Stomach (tissue), 9 donors: ENCODE results near the gene C10orf71. TPM values are rescaled to one million over a fixed set of nuclear protein-coding genes. Genes with fewer than 3 reads are reported as not detected.

Experiments used
- DNase-seq, 2 donors: peaks; one replicate each; pipeline versions ENCODE4 v3.0.0 to v3.0.0-alpha.2; 2013 to 2019
- H3K27ac ChIP-seq, 5 donors: fragments of 200-600 bp in 4 of 5; sonication (generic) in 4 of 5; one replicate each; pipeline ENCODE4 v1.5.1; 2013 to 2019; ENCODE audit warnings: mild to moderate bottlenecking in 1 of 5, moderate library complexity in 1 of 5
- H3K27me3 ChIP-seq, 3 donors: fragments of 200-600 bp; sonication (generic); one replicate each; pipeline ENCODE4 v1.5.1; 2017 to 2019; ENCODE audit warnings: mixed run types in 1 of 3
- H3K36me3 ChIP-seq, 4 donors: fragments of 200-600 bp; sonication (generic); 1 replicate in 3 of 4; 2 replicates in 1 of 4; pipeline ENCODE4 v1.5.1; 2016 to 2019
- H3K4me1 ChIP-seq, 4 donors: fragments of 200-600 bp; sonication (generic); one replicate each; pipeline ENCODE4 v1.5.1; 2016 to 2019
- H3K4me3 ChIP-seq, 4 donors: fragments of 200-600 bp; sonication (generic) in 3 of 4; one replicate each; pipeline ENCODE4 v1.5.1; 2016 to 2019; ENCODE audit warnings: mild to moderate bottlenecking in 1 of 4
- H3K9me3 ChIP-seq, 4 donors: fragments of 200-600 bp; sonication (generic); one replicate each; pipeline ENCODE4 v1.5.1; 2016 to 2019
- EP300 ChIP-seq: sonication (generic); formaldehyde crosslinking; IDR thresholded peaks from one replicate; pipeline ENCODE4 v1.6.1; 2017; ENCODE audit warnings: antibody characterized with exemption
- POLR2A ChIP-seq, 4 donors: fragments of 450-650 bp; IDR thresholded peaks; one replicate each; pipeline ENCODE4 v1.6.1; 2016; ENCODE audit warnings: antibody characterized with exemption in 4 of 4, control low read depth in 2 of 4, mild to moderate bottlenecking in 1 of 4, moderate library complexity in 1 of 4
- POLR2AphosphoS5 ChIP-seq, 3 donors: sonication (generic); formaldehyde crosslinking; IDR thresholded peaks; one replicate each; pipeline ENCODE4 v1.6.1; 2016; ENCODE audit warnings: antibody characterized with exemption in 3 of 3
- WGBS, 5 donors: extraction: QIAGEN DNeasy Blood & Tissue Kit in 3 of 5; methylation state at CpG; one replicate each; pipeline versions ENCODE4 v1.1.5 to v1.1.7; 2013 to 2018; 5-methylcytosine and 5-hydroxymethylcytosine counted together
- intact Hi-C: fragments of 100-400 bp; cut with DNase I; formaldehyde crosslinking; loops from one replicate; pipeline ENCODE4 v1.15.1; 2023; ENCODE audit warnings: low total_unique reads
- polyA plus RNA-seq, 3 donors: library from polyadenylated mRNA; stranded (reverse); fragments of 200-250 nt; gene quantifications; one replicate each; pipeline ENCODE4 v1.2.3, GENCODE V29; 2013
- total RNA-seq, 5 donors: library from RNA; depleted of rRNA; stranded (reverse); fragments of >200 nt; gene quantifications; one replicate each; pipeline versions ENCODE4 v1.1.0 to v1.2.3, GENCODE V29; 2014 to 2016
- TF ChIP-seq, protein P1 (sequence below), 7 experiments: fragments of 450-650 bp in 4 of 7; fragments of 200-600 bp in 3 of 7; sonication (generic) in 3 of 7; IDR thresholded peaks; one replicate each; pipeline ENCODE4 v1.5.1; 2016 to 2019; ENCODE audit warnings: antibody characterized with exemption in 7 of 7, control low read depth in 2 of 7, mild to moderate bottlenecking in 1 of 7
- donor health status: healthy with polysubstance abuse.
- donor health status: Bipolar disorder and iron deficiency.
- donor health status: healthy.

C10orf71 gene
- total and polyA plus RNA-seq, 8 donors: 0.18 TPM; not detected in 7

DNA sequence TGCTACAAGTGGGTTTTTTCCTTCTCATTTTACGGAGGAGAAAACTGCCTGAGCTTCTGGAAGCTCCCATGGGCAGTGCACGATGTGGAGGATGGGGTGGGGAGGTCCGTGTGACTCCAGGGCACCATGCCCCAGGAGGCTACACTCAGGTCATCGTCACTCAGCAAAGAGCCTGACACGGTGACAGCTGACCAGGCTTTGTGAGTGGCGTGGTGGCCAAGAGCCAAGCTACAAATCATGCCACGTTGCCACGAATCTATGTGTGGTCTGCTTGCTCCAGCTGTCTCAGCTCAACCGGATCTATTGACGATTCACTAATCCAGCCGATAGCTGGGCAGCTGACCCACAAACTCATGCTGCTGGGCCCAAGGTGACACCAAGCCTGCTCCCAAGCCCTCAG is 27.6 kb upstream of the C10orf71 start:
- DNase-seq: no peak
- Histone ChIP-seq H3K9me3 (peaks cover 0 to 13% (median under 1%) of the 10 kb centered on the region in 4 donors), H3K27me3 (no peaks in the 10 kb centered on the region), H3K4me1 (no peaks in the 10 kb centered on the region), H3K27ac (no peak overlapping the region), H3K4me3 (no peak overlapping the region), H3K36me3 (no peaks in the 10 kb centered on the region)
- TF ChIP-seq POLR2AphosphoS5 (IDR thresholded peaks at IDR 0.05): no peak
- TF ChIP-seq EP300: no peak
- TF ChIP-seq POLR2A (IDR thresholded peaks at IDR 0.05): no peak
- TF ChIP-seq, protein P1, sequence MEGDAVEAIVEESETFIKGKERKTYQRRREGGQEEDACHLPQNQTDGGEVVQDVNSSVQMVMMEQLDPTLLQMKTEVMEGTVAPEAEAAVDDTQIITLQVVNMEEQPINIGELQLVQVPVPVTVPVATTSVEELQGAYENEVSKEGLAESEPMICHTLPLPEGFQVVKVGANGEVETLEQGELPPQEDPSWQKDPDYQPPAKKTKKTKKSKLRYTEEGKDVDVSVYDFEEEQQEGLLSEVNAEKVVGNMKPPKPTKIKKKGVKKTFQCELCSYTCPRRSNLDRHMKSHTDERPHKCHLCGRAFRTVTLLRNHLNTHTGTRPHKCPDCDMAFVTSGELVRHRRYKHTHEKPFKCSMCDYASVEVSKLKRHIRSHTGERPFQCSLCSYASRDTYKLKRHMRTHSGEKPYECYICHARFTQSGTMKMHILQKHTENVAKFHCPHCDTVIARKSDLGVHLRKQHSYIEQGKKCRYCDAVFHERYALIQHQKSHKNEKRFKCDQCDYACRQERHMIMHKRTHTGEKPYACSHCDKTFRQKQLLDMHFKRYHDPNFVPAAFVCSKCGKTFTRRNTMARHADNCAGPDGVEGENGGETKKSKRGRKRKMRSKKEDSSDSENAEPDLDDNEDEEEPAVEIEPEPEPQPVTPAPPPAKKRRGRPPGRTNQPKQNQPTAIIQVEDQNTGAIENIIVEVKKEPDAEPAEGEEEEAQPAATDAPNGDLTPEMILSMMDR (IDR thresholded peaks at IDR 0.05): no peak
- intact Hi-C loops: no loop called here
- WGBS, 5 donors: 74 to 80% (median 77%) methylated on average over 11 of the region's 11 CpGs

DNA sequence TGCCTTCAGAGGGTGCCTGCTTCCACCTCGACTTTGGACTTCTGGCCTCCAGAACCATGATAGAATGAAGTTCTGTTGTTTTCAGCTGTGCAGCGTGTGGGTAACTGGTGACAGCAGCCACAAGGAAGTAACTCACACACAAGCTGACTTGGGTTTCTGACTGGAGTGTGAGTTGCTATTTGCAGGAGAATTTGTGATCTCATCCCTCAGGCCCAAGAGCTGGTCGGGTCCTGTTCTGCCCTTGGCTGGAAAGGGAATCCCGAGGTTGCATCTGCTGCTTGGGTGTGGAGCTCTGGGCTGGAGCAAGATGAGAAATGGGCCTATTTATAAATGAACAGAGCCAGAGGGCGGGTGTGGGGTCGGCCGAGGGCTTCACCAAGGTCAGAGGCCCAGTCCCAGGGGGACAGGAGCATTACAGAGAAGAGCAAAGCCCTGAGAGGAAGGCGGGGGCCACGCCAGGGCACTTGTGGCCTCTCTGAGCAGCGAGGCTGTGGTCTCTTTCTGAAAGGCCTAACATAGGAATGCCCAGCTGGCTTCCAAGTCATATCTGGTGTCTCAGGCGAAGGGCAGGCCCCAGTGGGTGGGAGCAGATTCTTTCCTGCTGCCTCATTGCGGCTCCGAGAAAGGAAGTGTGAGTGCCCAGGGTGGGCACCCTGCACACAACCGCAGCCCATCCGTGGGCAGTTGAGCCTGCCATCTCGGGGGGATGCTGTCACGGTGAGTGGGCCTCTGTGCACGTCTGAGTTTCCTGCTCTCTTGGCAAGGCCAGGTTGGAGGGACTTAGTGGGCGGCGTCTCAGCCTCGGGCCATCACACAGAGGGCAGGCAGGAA is 26.5 kb upstream of the C10orf71 start:
- H3K9me3 ChIP-seq: peaks cover 0 to 4% (median 0%) of the 10 kb centered on the region in 4 donors
- intact Hi-C loops: no loop called here
- 44 to 67% (median 62%) methylated on average over 17 to 21 of the region's 21 CpGs for WGBS, 5 donors
- H3K27ac ChIP-seq: no peak overlapping the region
- TF ChIP-seq POLR2A (IDR thresholded peaks at IDR 0.05): no peak
- no peak for TF ChIP-seq EP300
- TF ChIP-seq, protein P1 (IDR thresholded peaks at IDR 0.05): no peak
- no peak for TF ChIP-seq POLR2AphosphoS5 (IDR thresholded peaks at IDR 0.05)
- H3K4me1 ChIP-seq: no peaks in the 10 kb centered on the region
- H3K27me3 ChIP-seq: no peaks in the 10 kb centered on the region
- no peak overlapping the region for H3K4me3 ChIP-seq
- H3K36me3 ChIP-seq: no peaks in the 10 kb centered on the region
- DNase-seq: peak in 1 of 2 donors; percentile 26

- H3K9me3 ChIP-seq: no peaks in the 10 kb centered on the region
- no peaks in the 10 kb centered on the region for H3K4me1 ChIP-seq
- H3K27me3 ChIP-seq: peaks cover 0 to 2% (median 0%) of the 10 kb centered on the region in 3 donors
- H3K4me3 ChIP-seq: no peak overlapping the region
- no peaks in the 10 kb centered on the region for H3K36me3 ChIP-seq
- intact Hi-C loops: no loop called here
- 86 to 100% (median 92%) methylated on average over 1 of the region's 1 CpG for WGBS, 5 donors
- TF ChIP-seq POLR2AphosphoS5 (IDR thresholded peaks at IDR 0.05) (no peak), POLR2A (IDR thresholded peaks at IDR 0.05) (no peak), EP300 (no peak)
- TF ChIP-seq, protein P1 (IDR thresholded peaks at IDR 0.05): no peak
- no peak overlapping the region for H3K27ac ChIP-seq
- DNase-seq: no peak
Observed at GRCh38 chr10:49273082-49273465, 25.9 kb upstream of the C10orf71 start.

GRCh38 chr10:49273626-49274025 is 25.3 kb upstream of the C10orf71 start:
- 90 to 95% (median 94%) methylated on average over 8 of the region's 8 CpGs for whole genome bisulfite sequencing, 5 donors
- TF ChIP-seq POLR2AphosphoS5 (IDR thresholded peaks at IDR 0.05): no peak
- no peak for TF ChIP-seq EP300
- TF ChIP-seq, protein P1 (IDR thresholded peaks at IDR 0.05): no peak
- no peak for TF ChIP-seq POLR2A (IDR thresholded peaks at IDR 0.05)
- DNase-seq: no peak

More at GRCh38 chr10:49273626-49274025, 25.3 kb upstream of the C10orf71 start:
- no peaks in the 10 kb centered on the region for H3K9me3 ChIP-seq
- H3K27ac ChIP-seq: no peak overlapping the region
- H3K27me3 ChIP-seq: peaks cover 0 to 7% (median 0%) of the 10 kb centered on the region in 3 donors
- no peak overlapping the region for H3K4me3 ChIP-seq
- intact Hi-C loops: no loop called here
- H3K4me1 ChIP-seq: no peaks in the 10 kb centered on the region
- H3K36me3 ChIP-seq: no peaks in the 10 kb centered on the region
